ENCODE data around the gene ATF4. TPM values are rescaled to one million over a fixed set of nuclear protein-coding genes. Genes with fewer than 3 reads are reported as not detected.

ATF4 gene
- total RNA-seq, 1 donor from 2014 or later: 363 TPM

- ChIA-PET POLR2A (no interaction called here), CTCF (no interaction called here)
- H3K9me3 Mint-ChIP-seq: peaks cover 2% of the 10 kb centered on the region
- intact Hi-C loops (cut with micrococcal nuclease): no loop called here
- TF ChIP-seq, protein P1, sequence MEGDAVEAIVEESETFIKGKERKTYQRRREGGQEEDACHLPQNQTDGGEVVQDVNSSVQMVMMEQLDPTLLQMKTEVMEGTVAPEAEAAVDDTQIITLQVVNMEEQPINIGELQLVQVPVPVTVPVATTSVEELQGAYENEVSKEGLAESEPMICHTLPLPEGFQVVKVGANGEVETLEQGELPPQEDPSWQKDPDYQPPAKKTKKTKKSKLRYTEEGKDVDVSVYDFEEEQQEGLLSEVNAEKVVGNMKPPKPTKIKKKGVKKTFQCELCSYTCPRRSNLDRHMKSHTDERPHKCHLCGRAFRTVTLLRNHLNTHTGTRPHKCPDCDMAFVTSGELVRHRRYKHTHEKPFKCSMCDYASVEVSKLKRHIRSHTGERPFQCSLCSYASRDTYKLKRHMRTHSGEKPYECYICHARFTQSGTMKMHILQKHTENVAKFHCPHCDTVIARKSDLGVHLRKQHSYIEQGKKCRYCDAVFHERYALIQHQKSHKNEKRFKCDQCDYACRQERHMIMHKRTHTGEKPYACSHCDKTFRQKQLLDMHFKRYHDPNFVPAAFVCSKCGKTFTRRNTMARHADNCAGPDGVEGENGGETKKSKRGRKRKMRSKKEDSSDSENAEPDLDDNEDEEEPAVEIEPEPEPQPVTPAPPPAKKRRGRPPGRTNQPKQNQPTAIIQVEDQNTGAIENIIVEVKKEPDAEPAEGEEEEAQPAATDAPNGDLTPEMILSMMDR (IDR thresholded peaks at IDR 0.05): no peak
- ATAC-seq (ENCODE audit: low read depth): no peak
- no peaks in the 10 kb centered on the region for H3K36me3 Mint-ChIP-seq (ENCODE audit: low read depth)
- peaks cover 5% of the 10 kb centered on the region for H3K27me3 Mint-ChIP-seq
- no peak for DNase-seq
- peaks cover 16% of the 10 kb centered on the region for H3K4me1 Mint-ChIP-seq
- H3K4me3 Mint-ChIP-seq: no peak within 1 kb of the TSS
- H3K27ac Mint-ChIP-seq: no peak within 1 kb of the TSS
Measured at GRCh38 chr22:39570665-39571064, 50.3 kb downstream of the ATF4 start, which contains the start of gene CACNA1I. Gene CACNA1I, plus strand, starts transcription at chr22:39570753. Its CDS starts 0 bp downstream, at chr22:39570753.

GRCh38 chr22:39571538-39571937 is 51.2 kb downstream of the ATF4 start:
- H3K9me3 Mint-ChIP-seq: no peaks in the 10 kb centered on the region
- TF ChIP-seq, protein P1 (IDR thresholded peaks at IDR 0.05): no peak
- H3K36me3 Mint-ChIP-seq (ENCODE audit: low read depth): no peaks in the 10 kb centered on the region
- no peak overlapping the region for H3K27ac Mint-ChIP-seq
- H3K27me3 Mint-ChIP-seq: peaks cover 5% of the 10 kb centered on the region
- ATAC-seq (ENCODE audit: low read depth): no peak
- no peak overlapping the region for H3K4me3 Mint-ChIP-seq
- POLR2A ChIA-PET: no interaction called here
- intact Hi-C loops (cut with micrococcal nuclease): no loop called here
- no peak for DNase-seq
- H3K4me1 Mint-ChIP-seq: peaks cover 18% of the 10 kb centered on the region
- CTCF ChIA-PET: no interaction called here

Other genes starting within 250 kb of the ATF4 start
- 3,087 and 3,439 TPM in 2 replicates for gene RPL3, start 200.9 kb upstream of the ATF4 start, total RNA-seq
- gene SYNGR1, start 170.6 kb upstream of the ATF4 start, total RNA-seq: 10.0 and 11.4 TPM in 2 replicates
- gene TAB1, start 120.8 kb upstream of the ATF4 start, total RNA-seq: 29.4 and 37.4 TPM in 2 replicates
- 41.5 and 43.4 TPM in 2 replicates for gene MGAT3, start 63.5 kb upstream of the ATF4 start, total RNA-seq
- gene MIEF1, start 18.3 kb upstream of the ATF4 start, total RNA-seq: 38.2 and 41.3 TPM in 2 replicates
- gene RPS19BP1, start 12.2 kb downstream of the ATF4 start, total RNA-seq: 67.7 and 79.0 TPM in 2 replicates
- not detected in 2 replicates for gene CACNA1I, start 50.2 kb downstream of the ATF4 start, total RNA-seq

Measured in activated B cell treated with CpG ODN at 0.5 μM for 24 hours (primary cell).